ENCODE measurements around the gene FAM47E. TPM values are rescaled to one million over a fixed set of nuclear protein-coding genes. Genes with fewer than 3 reads are reported as not detected.
A peak's percentile ranks its signal among the peaks of the same experiment; 100 is the strongest.
"Not testable (repeated sequence)": the region's sequence is repeated elsewhere in the genome, so short reads cannot be mapped to it uniquely, and the experiment has no call there.

The FAM47E gene
- total and polyA plus RNA-seq, 7 donors: 1.2 to 4.6 (median 2.5) TPM

- Histone ChIP-seq H3K27ac (no peak overlapping the region), H3K4me3 (no peak overlapping the region), H3K9me3 (peaks cover 6% of the 10 kb centered on the region), H3K36me3 (ENCODE audit: insufficient read depth in 1 of 2, low read depth in 1 of 2) (no peaks in the 10 kb centered on the region), H3K27me3 (ENCODE audit: insufficient read depth in 3 of 3, low read length in 2 of 3) (no peaks in the 10 kb centered on the region), H3K4me1 (peaks cover 7% of the 10 kb centered on the region)
- TF ChIP-seq CTCF (IDR thresholded peaks at IDR 0.05): no peak
- ATAC-seq: peak; percentile 39 to 77 (median 66)
- whole genome bisulfite sequencing, 3 donors: 27 to 50% (median 38%) methylated on average over 6 of the region's 6 CpGs
- intact Hi-C loops (cut with DNase I): no loop called here
- DNase-seq: no peak
Measured at GRCh38 chr4:76282941-76283689, 31.6 kb downstream of the FAM47E start.

- Histone ChIP-seq H3K4me1 (peaks cover 7% of the 10 kb centered on the region), H3K4me3 (no peak overlapping the region), H3K9me3 (peaks cover 6% of the 10 kb centered on the region), H3K27me3 (ENCODE audit: insufficient read depth in 3 of 3, low read length in 2 of 3) (no peaks in the 10 kb centered on the region), H3K27ac (no peak overlapping the region), H3K36me3 (ENCODE audit: insufficient read depth in 1 of 2, low read depth in 1 of 2) (no peaks in the 10 kb centered on the region)
- 68 to 76% (median 72%) methylated on average over 4 of the region's 4 CpGs for WGBS, 3 donors
- TF ChIP-seq CTCF (IDR thresholded peaks at IDR 0.05): no peak
- intact Hi-C loops (cut with DNase I): no loop called here
- ATAC-seq (peak in 2 of 4 donors; percentile 46 to 52), DNase-seq (no peak)
Measured at GRCh38 chr4:76283900-76284299, 32.4 kb downstream of the FAM47E start.

- H3K36me3 ChIP-seq (ENCODE audit: insufficient read depth in 1 of 2, low read depth in 1 of 2); H3K4me1 ChIP-seq; intact Hi-C loops (cut with DNase I); DNase-seq; H3K27ac ChIP-seq; H3K27me3 ChIP-seq (ENCODE audit: insufficient read depth in 3 of 3, low read length in 2 of 3); H3K9me3 ChIP-seq; ATAC-seq; H3K4me3 ChIP-seq: not testable (repeated sequence)
- 82 to 88% (median 83%) methylated on average over 3 of the region's 3 CpGs for WGBS, 3 donors
Measured at GRCh38 chr4:76287811-76288210, 36.3 kb downstream of the FAM47E start.

- WGBS, 3 donors: 79 to 89% (median 82%) methylated on average over 3 of the region's 3 CpGs
- Histone ChIP-seq H3K4me1 (peaks cover 9% of the 10 kb centered on the region), H3K4me3 (no peak overlapping the region), H3K36me3 (ENCODE audit: insufficient read depth in 1 of 2, low read depth in 1 of 2) (no peaks in the 10 kb centered on the region), H3K27me3 (ENCODE audit: insufficient read depth in 3 of 3, low read length in 2 of 3) (no peaks in the 10 kb centered on the region), H3K9me3 (no peaks in the 10 kb centered on the region), H3K27ac (no peak overlapping the region)
- ATAC-seq (no peak), DNase-seq (no peak)
- TF ChIP-seq CTCF (IDR thresholded peaks at IDR 0.05): no peak
- intact Hi-C loops (cut with DNase I): loop anchor here in 1 of 2 donors (5.0 kb wide), 1 partner anchor 35 kb away; no protein-coding TSS in a partner anchor
Measured at GRCh38 chr4:76292730-76293129, 41.2 kb downstream of the FAM47E start.

GRCh38 chr4:76293772-76294171 is 42.3 kb downstream of the FAM47E start:
- no peak for TF ChIP-seq CTCF (IDR thresholded peaks at IDR 0.05)
- Histone ChIP-seq H3K27ac (no peak overlapping the region), H3K4me1 (peaks cover 9% of the 10 kb centered on the region), H3K4me3 (no peak overlapping the region), H3K27me3 (ENCODE audit: insufficient read depth in 3 of 3, low read length in 2 of 3) (no peaks in the 10 kb centered on the region), H3K36me3 (ENCODE audit: insufficient read depth in 1 of 2, low read depth in 1 of 2) (no peaks in the 10 kb centered on the region), H3K9me3 (peaks cover 2% of the 10 kb centered on the region)
- no peak for DNase-seq
- ATAC-seq: peak in 3 of 4 donors; percentile 35 to 68 (median 41)
- WGBS, 3 donors: 35 to 69% (median 37%) methylated on average over 2 of the region's 2 CpGs
- intact Hi-C loops (cut with DNase I): loop anchor here in 1 of 2 donors (5.0 kb wide), 1 partner anchor 36 kb away; no protein-coding TSS in a partner anchor
